Measurements from ENCODE around the gene EMILIN1. TPM values are rescaled to one million over a fixed set of nuclear protein-coding genes. Genes with fewer than 3 reads are reported as not detected.

The EMILIN1 gene
- total RNA-seq, 6 experiments from 2014 or later = 7.2 to 26.1 (median 21.0) TPM

DNA sequence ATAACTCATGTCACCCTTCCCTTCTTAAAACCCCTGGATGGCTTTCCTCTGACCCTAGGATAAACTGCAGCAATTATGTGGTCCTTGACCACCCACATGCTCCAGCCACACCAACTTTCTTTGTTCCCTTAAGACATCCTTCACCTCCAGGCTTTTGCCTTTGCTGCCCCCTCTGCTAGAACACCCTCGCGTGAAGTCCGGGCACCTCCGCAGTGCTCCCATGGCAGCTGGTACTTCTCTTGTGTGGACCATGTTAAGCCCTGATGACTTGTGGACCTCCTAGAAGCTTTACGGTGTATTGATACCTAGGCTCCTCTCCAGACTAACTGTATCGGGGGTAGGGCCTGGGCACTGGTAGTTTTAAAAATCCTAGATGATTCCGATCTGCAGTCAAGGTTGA is 44.4 kb downstream of the EMILIN1 start:
- WGBS (ENCODE audit: insufficient coverage, low coverage, low lambda C conversion rate, missing lambda C conversion rate) = 100% methylated on average over 7 of the region's 7 CpGs
- Histone ChIP-seq H3K36me3 (no peaks in the 10 kb centered on the region), H3K9me3 (no peaks in the 10 kb centered on the region), H3K27ac (no peak overlapping the region), H3K4me3 (no peak overlapping the region), H3K27me3 (no peaks in the 10 kb centered on the region), H3K4me1 (peaks cover 0 to 24% (median 3%) of the 10 kb centered on the region in 4 donors)
- ATAC-seq = no peak
- TF ChIP-seq CTCF (IDR thresholded peaks at IDR 0.05) (no peak), POLR2A (IDR thresholded peaks at IDR 0.05) (no peak)
- DNase-seq = no peak
- intact Hi-C loops (cut with DNase I) = no loop called here

DNA sequence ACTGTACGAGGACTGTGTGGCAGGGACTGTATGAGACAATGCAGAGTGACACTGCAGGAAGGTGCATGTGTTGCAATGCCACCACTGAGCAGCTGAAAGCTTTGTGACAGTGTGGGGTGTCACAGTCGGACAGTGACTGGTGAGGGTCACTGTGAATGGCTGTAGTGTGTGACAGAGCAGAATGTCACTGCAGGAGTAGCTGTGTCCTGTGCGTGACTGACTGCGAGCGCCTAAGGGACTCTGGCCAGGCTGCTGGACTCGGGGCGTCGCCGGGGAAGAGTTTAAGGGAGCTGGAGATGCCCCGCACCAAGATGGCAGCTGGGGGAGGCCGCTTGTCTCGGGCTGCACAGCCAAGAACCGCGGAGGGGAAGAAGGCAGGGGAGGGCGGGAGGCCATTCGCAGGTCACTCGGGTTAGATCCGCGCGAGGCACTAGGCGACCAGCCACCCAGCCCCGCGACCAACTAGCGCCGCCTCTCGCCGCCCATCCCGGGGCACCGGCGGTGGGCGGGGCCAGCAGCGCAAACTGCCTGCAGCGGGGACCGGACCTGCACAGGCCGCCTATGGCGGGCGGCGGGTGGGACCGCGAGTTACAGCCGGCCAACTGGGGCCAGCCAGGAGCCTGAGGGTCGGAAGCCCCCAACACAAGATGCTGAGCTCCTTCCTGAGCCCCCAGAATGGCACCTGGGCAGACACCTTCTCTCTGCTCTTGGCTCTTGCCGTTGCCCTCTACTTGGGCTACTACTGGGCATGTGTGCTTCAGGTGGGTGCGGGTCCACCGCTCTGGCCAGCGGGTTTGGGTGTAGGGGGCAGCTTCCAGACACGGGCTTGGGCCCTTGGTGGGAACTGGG is 45.1 kb downstream of the EMILIN1 start, which contains the start of gene ABHD1:
ABHD1 (plus strand) TSS at position 514 of the 849 bp plus-strand sequence; CDS start at position 648, 134 bp downstream.
- WGBS (ENCODE audit: insufficient coverage, low coverage, low lambda C conversion rate, missing lambda C conversion rate) = 20% methylated on average over 2 of the region's 47 CpGs
- Histone ChIP-seq H3K9me3 (no peaks in the 10 kb centered on the region), H3K4me3 (peak within 1 kb of the TSS; percentile 46 to 66 (median 50)), H3K4me1 (peaks cover 0 to 20% (median 3%) of the 10 kb centered on the region in 4 donors), H3K27ac (peak within 1 kb of the TSS in 2 of 3 donors; percentile 43 to 49), H3K27me3 (no peaks in the 10 kb centered on the region), H3K36me3 (no peaks in the 10 kb centered on the region)
- ATAC-seq = peak; percentile 78 to 89 (median 84)
- peak; percentile 84 to 86 (median 85) for DNase-seq
- TF ChIP-seq POLR2A (IDR thresholded peaks at IDR 0.05) (peak; percentile 78), CTCF (IDR thresholded peaks at IDR 0.05) (peak in 2 of 4 donors; percentile 16 to 25)
- intact Hi-C loops (cut with DNase I) = no loop called here

DNA sequence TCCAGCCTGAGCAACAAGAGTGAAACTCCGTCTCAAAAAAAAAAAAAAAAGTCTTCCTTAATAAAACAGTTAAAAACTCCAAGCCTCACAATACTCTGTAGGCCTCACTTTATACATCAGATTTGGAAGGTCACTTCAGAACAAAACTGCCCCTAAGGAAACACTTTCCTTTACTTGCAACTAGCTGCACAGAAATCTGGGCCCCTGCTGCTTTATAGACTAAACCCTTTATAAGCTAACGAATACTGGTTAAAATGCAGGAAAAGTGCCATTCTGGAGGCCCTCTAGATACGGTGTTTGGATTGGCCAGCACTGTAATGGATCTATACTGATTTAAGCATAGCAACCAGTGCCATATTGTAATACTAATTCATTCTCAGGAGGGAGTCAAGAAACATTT is 46.7 kb downstream of the EMILIN1 start:
- Histone ChIP-seq H3K4me3 (no peak overlapping the region), H3K9me3 (no peaks in the 10 kb centered on the region), H3K36me3 (peaks cover 0 to 7% (median under 1%) of the 10 kb centered on the region in 4 donors), H3K27ac (no peak overlapping the region), H3K27me3 (no peaks in the 10 kb centered on the region), H3K4me1 (peaks cover 0 to 15% (median 3%) of the 10 kb centered on the region in 4 donors)
- 89% methylated on average over 2 of the region's 3 CpGs for WGBS (ENCODE audit: insufficient coverage, low coverage, low lambda C conversion rate, missing lambda C conversion rate)
- intact Hi-C loops (cut with DNase I) = no loop called here
- DNase-seq = no peak
- no peak for TF ChIP-seq POLR2A (IDR thresholded peaks at IDR 0.05)
- no peak for TF ChIP-seq CTCF (IDR thresholded peaks at IDR 0.05)
- no peak for ATAC-seq

- H3K27me3 ChIP-seq = no peaks in the 10 kb centered on the region
- H3K36me3 ChIP-seq = peaks cover 0 to 19% (median 11%) of the 10 kb centered on the region in 4 donors
- no peaks in the 10 kb centered on the region for H3K9me3 ChIP-seq
- TF ChIP-seq CTCF (IDR thresholded peaks at IDR 0.05) (no peak), POLR2A (IDR thresholded peaks at IDR 0.05) (no peak)
- intact Hi-C loops (cut with DNase I) = no loop called here
- H3K4me3 ChIP-seq = no peak overlapping the region
- WGBS (ENCODE audit: insufficient coverage, low coverage, low lambda C conversion rate, missing lambda C conversion rate) = 28% methylated on average over 5 of the region's 5 CpGs
- peak overlapping the region; percentile 27 to 58 (median 28) for H3K27ac ChIP-seq
- ATAC-seq (peak; percentile 55 to 68 (median 64)), DNase-seq (peak in 1 of 3 donors; percentile 78)
- peaks cover 0 to 15% (median 3%) of the 10 kb centered on the region in 4 donors for H3K4me1 ChIP-seq
Measured at GRCh38 chr2:27126252-27126710, 47.9 kb downstream of the EMILIN1 start.

Measured in right lobe of liver (tissue), 6 donors.